H1 (cell line): ENCODE measurements around the gene SATB2. TPM values are rescaled to one million over a fixed set of nuclear protein-coding genes. Genes with fewer than 3 reads are reported as not detected.

Experiments
- CTCF ChIP-seq, 3 experiments: IDR thresholded peaks; 1 replicate in 2 of 3; 2 replicates in 1 of 3; pipeline versions ENCODE4 v1.5.1 to v1.6.1; 2011; ENCODE audit warnings: low read length in 3 of 3, mild to moderate bottlenecking in 3 of 3, inconsistent platforms in 2 of 3, low read depth in 1 of 3, moderate library complexity in 1 of 3; ENCODE audit not compliant: insufficient read depth in 1 of 3; ENCODE audit errors: control extremely low read depth in 1 of 3
- polyA plus RNA-seq, 7 experiments: library from polyadenylated mRNA; depleted of rRNA in 3 of 7; stranded (reverse) in 5 of 7; unstranded in 2 of 7; fragments of >200 nt in 5 of 7; fragments of 200-250 nt in 2 of 7; gene quantifications; 1 replicate in 5 of 7; 2 replicates in 1 of 7; 4 replicates in 1 of 7; pipeline versions ENCODE4 v1.2.1 to v1.2.3, GENCODE V29; 2011 to 2013; ENCODE audit warnings: missing spikeins in 2 of 7, mixed read lengths in 2 of 7
- total RNA-seq: library from RNA; stranded (reverse); fragmentation: NEBNext Ultra II Directional; extraction: Animal tissue kit (Norgen Biotek cat#: 25700); gene quantifications from 2 replicates; pipeline ENCODE4 v1.2.1, GENCODE V29; 2021

SATB2 gene
- total and polyA plus RNA-seq, 2 of the 8 experiments (the other 6 are each of a cell fraction or from before 2014, with no cell fraction given) = 1.3 to 5.7 TPM

DNA sequence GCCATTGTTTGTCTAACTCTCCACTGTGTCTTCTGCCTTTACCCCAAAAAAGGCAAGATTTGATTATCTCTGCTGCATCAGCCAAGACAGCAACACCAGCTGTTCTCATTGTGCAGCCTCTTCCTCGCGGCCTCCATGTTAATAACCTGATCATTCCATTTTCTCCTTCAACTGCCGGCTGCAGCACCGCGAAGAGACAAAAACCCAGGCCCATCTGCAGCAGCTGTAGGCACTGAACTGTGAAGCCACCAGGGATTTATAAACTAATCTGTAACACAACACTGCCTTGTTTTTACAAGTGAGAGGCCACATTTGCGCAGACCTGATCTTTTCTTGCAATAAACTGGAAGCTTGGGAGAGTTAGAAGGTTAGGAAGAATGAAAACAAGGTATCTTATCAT lies 147.8 kb downstream of the SATB2 start (continued):
- no peak for TF ChIP-seq CTCF (IDR thresholded peaks at IDR 0.05; ENCODE audit: control extremely low read depth in 1 of 3, insufficient read depth in 1 of 3, low read depth in 1 of 3, low read length in 3 of 3)
